SU-DHL-6 (cell line): ENCODE results near the gene NELFB.

Experiments used
- CTCF ChIP-seq: fragments of 200-600 bp; sonication (generic); IDR thresholded peaks from one replicate; pipeline ENCODE4 v1.5.1; 2017; ENCODE audit warnings: antibody characterized with exemption, mild to moderate bottlenecking, low read length, moderate library complexity; ENCODE audit not compliant: insufficient read depth, poor library complexity, severe bottlenecking
- EZH2phosphoT487 ChIP-seq: fragments of 200-600 bp; sonication (generic), shearing (Covaris generic); conservative IDR thresholded peaks from 2 replicates; pipeline ENCODE4 v1.6.1; 2018; ENCODE audit warnings: mild to moderate bottlenecking, antibody characterized with exemption, low read length, moderate library complexity, mixed read lengths

DNA sequence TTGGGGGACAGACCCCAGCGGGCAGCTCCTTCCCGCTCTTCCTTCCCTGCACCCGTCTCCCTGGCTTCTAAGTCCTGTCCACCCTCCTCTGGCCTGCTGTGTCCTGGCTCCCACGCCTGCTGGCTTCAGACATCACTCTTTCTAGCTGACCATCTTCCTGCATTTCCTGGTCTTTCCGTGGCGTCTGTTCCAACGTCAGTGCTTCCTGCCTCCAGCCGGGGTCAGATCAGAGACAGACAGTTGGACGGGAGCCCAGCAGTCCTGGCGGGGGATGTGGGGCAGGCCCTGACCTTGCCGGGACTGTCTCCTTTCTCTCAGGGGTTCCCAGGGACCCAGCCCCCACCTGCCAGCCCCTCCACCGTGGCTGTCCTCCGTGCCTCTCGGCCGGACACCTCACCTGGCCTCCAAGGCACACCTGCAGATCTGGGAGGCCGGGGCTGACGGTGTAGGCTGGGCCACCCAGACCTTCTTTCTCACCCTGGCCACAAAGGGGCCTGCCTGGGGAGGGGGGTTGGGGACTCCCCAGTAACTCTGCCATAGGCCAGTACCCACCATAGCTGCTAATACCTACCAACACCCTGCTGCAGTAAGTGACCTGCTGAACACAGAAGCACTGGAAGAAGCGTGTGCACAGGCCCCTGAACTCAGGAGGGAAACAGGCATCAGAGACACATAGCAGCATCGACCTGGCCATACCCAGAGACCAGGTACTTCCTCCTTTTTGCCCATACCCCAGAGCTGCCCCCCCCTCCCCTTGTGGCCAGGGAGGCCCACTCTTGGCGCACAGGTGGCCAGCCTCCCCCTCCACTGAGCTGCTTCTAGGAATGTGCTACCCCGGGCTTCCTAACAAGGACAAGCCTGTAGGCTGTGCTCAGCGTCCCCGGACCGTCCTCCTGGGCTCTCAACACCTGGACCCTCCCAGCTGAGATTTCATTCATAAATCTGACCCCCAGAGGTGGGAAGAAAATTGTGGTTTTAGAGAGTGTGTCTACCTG lies 41.8 kb downstream of the NELFB start:
- TF ChIP-seq CTCF = no peak
- no peak for TF ChIP-seq EZH2phosphoT487
